Glomerular endothelial cell (primary cell): Measurements from ENCODE around the gene ISLR2. TPM values are rescaled to one million over a fixed set of nuclear protein-coding genes. Genes with fewer than 3 reads are reported as not detected.
A peak's percentile ranks its signal among the peaks of the same experiment; 100 is the strongest.
"Not testable (repeated sequence)": the region's sequence is repeated elsewhere in the genome, so short reads cannot be mapped to it uniquely, and the experiment has no call there.

Source experiments
- DNase-seq: peaks from one replicate; pipeline ENCODE4 v3.0.0-alpha.2; 2011; ENCODE audit warnings: low read depth, low spot score; ENCODE audit errors: extremely low read depth
- total RNA-seq: library from RNA; depleted of rRNA; stranded (reverse); fragments of >200 nt; gene quantifications from 2 replicates; pipeline ENCODE4 v1.2.3, GENCODE V29; 2015

The ISLR2 gene, protein sequence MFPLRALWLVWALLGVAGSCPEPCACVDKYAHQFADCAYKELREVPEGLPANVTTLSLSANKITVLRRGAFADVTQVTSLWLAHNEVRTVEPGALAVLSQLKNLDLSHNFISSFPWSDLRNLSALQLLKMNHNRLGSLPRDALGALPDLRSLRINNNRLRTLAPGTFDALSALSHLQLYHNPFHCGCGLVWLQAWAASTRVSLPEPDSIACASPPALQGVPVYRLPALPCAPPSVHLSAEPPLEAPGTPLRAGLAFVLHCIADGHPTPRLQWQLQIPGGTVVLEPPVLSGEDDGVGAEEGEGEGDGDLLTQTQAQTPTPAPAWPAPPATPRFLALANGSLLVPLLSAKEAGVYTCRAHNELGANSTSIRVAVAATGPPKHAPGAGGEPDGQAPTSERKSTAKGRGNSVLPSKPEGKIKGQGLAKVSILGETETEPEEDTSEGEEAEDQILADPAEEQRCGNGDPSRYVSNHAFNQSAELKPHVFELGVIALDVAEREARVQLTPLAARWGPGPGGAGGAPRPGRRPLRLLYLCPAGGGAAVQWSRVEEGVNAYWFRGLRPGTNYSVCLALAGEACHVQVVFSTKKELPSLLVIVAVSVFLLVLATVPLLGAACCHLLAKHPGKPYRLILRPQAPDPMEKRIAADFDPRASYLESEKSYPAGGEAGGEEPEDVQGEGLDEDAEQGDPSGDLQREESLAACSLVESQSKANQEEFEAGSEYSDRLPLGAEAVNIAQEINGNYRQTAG
- 0.12 TPM in 1 of 2 replicates, not detected in the other for total RNA-seq

- DNase-seq = no peak
These were observed at the start of gene ISLR2 for GRCh38 chr15:74130155-74130848. Gene ISLR2 (plus strand): TSS chr15:74130586. CDS start chr15:74132755, 2,169 bp downstream.

DNA sequence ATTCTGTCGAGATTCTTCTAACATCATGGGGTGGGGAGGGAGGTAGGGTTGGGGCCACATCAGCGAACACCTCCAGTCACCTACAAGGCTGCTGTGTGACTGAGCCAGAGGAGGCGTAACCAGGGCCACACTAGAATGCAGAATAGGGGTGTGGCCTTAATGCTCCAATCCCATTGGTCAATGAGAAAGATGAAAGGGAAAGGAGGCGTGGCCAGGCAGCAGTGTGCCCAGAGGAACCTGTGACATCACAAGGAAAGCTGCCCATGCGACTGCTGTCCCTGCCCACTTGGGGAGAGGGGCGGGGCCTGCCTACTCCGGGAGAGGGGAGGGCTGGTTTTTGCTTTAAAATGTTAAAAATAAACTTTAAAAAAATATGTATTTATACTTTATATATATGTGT is 47.9 kb upstream of the ISLR2 start, which contains the start of gene GOLGA6A:
Gene GOLGA6A, minus strand, starts transcription at position 101 of the 400 bp plus-strand sequence. Its CDS starts 41 bp downstream, at position 60.
- not testable (repeated sequence) for DNase-seq

DNA sequence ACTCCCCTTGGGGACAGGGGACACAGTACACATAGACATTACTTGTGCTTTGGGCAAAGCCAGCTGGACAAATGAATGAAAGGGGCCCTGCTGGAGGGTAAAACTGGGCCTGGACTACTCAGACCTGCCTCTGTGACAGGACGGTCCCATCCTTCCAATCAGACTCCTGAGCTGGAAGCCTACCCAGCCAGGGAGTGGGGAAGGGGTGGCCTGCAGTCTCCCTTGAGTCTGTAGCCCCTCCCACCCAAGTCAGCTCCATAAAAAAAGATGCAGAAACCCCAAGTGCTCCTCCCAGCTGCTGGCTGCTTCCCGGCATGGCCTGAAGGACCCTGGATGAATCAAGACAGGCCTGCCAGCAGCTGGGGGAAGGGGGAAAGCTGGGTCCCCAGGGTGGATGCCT is 35.8 kb upstream of the ISLR2 start:
- DNase-seq = not testable (repeated sequence)

DNA sequence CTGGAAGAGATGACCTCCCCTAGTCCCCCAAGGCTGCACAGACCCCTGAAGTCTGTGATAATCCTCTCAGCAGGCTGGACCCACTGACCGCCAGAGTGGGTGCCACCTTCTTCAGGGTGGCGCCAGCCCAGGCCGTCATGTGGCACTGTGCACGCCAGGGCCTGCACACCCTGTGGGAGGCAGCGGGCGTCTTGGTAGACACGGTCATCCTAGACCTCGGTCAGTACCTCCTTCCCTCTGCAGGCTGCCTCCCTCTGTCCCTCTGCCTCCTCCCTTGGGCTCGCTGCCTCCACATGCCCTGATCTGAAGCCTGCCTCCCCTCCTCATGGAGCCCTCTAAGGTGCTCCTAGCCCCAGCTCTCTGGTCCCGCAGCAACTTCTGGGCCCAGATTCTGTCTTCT is 34.8 kb upstream of the ISLR2 start:
- not testable (repeated sequence) for DNase-seq

GRCh38 chr15:74096753-74097474 is 33.5 kb upstream of the ISLR2 start:
- not testable (repeated sequence) for DNase-seq

- DNase-seq = peak; percentile 37
These were observed 30.2 kb upstream of the ISLR2 start for GRCh38 chr15:74099963-74100733.

GRCh38 chr15:74108111-74108510 is 22.3 kb upstream of the ISLR2 start:
- DNase-seq = no peak

GRCh38 chr15:74108611-74109010 is 21.8 kb upstream of the ISLR2 start:
- DNase-seq = not testable (repeated sequence)

- no peak for DNase-seq
These were observed 20.7 kb upstream of the ISLR2 start for GRCh38 chr15:74109713-74110112.

DNA sequence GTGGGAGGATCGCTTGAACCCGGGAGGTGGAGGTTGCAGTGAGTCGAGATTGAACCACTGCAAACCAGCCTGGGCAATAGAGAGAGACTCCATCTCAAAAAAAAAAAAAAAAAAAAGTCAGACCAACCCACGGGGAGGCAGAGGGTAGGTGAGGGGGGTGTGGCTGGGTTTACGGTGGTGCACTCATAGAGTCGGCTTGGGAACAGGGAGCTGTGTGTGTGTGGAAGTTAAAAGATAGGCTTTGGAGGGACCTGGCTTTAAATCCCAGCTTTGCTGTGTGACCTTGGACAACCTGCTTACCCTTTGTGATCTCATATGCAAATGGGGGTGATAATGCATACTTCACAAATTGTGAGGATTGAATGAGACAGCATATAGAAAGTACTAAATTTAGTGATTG is 10.0 kb upstream of the ISLR2 start:
- DNase-seq = no peak

DNA sequence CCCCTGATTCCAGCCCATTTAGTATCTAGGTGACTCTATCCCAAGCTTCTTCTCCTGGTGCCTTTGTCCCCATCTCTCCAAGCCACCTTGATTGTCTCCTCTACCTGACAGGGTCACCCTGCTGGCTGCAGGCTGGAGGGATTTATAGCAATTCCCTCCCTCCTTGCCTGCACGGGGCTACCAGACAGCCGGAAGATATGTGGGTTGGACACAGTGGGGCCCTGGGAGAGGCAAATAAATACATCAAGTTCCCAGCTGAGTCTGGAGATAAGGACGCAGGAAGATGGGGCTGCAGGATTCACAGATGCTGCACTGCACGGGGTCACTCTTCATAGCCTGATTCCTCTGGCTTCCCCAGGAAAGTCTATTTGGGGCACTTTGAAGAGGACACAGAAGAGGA is 9.3 kb upstream of the ISLR2 start:
- DNase-seq = no peak

DNA sequence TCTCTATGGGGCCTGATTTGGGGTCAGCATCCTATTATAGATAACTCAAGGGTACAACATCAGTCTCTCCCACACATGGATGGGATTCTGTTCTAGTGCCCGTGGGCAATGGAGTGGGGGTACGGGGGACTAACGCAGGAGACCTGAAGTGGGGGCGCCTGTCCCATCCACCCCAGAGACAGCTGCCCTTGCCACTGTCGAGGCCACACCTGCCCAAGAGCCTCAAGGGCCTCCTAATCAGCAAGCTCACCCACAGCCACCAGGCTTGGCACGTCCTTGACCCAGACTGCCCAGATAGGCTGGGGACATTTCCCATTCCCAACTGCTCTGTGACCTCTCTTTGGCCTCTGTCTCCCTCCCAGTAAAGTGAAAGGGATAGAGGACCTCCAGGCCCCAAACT is 8.5 kb upstream of the ISLR2 start:
- DNase-seq = no peak

DNA sequence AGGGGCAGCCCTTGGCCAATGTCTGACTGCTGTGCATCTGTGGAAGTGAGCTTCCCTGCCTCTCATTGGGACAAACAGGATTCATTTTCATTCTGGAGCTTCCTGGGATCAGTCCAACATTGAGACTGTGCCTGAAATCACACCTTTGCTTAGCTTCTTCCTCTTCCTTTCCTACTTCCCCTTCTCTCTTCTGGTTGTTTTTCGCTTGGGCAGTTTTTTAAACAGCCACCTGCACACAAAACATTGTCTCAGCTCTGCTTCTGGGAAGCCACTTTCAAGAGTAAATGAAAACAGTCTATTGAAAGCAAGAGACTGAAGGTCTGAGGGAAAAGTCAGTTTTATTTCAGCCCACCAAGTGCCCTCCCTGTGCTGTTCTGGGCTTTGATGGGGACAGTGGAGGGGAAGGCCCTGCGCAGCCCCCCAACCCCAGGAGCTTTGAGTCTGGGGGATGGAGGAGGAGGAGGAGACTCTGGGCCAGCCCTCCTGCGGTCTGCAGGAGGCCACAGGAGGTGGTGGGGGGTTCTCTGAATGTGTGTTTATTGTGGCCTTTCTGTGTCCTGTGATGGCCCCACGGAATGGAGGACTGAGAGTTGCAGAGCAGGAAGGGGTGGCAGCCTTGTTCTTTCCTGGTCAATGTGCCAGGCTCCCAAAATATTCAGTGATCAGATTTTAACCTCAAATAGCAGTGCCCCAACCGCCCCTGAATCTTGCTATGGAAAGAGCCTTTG is 7.8 kb upstream of the ISLR2 start:
- no peak for DNase-seq

DNA sequence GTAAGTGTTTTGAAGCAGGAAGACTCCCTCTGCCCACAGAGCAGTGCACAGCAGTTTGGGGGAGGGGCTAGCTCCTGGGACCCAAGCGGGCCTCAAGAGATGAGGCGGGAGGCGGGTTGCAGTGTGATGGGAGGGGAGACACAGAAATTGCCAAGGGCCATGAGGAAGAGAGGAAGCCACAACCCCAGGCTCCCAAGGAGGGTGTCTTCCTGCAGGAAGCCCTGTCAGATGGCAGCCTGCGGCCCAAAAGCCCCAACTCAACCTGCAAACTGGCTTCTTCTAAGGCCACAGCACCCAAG is 7.3 kb upstream of the ISLR2 start:
- DNase-seq = no peak

DNA sequence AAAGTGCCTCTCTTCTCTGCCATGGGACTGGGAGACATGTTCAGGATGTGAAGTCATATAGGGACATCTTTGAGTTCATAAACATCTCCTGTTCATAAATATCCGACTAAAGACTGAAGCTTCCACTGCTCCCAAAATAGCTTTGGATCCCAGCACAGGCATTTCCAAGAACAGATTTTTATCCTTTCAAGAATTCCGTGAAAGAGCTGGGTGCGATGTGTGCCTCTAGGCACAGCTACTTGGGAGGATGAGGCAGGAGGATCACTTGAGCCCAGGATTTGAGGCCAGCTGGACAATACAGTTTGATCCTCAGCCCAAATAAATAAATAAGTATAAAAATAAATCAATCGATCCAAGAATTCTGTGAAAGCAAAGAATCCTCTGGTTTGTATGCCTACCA is 6.7 kb upstream of the ISLR2 start:
- DNase-seq = no peak

DNA sequence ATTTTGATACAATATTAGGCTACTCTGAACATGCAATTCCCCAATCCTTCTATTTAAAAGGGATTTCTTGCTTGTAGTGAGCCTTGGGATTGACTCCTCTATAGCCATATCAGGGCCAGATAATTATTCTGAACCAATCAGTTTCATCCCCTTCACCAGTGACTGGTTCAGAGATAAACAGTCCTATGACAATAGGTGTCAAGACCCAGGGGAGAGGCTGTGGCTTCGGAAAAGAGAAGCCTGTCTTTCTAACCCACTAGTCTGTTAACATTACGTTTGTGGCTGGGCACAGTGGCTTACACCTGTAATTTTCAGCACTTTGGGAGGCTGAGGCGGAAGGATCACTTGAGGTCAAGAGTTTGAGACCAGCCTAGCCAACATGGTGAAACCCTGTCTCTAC is 6.2 kb upstream of the ISLR2 start:
- no peak for DNase-seq

DNA sequence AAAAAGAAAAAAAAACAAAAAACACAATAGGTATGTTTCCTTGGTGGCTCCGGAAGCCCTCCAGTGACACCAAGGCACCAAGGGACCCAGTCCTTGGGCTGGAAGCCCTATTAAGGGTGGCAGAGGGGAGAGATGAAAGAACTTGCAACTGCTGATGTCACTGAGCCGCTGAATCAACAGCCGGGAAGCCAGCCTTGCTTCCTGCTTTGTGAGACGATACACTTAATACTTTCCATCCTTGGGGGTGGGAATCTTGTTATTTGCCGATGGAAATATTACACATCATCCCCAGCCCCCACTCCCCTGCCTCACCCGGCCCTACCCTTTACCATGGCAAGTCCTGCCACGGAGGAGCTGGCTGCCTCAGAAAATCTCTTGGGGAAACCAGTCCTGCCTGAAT is 5.6 kb upstream of the ISLR2 start:
- DNase-seq = no peak

DNA sequence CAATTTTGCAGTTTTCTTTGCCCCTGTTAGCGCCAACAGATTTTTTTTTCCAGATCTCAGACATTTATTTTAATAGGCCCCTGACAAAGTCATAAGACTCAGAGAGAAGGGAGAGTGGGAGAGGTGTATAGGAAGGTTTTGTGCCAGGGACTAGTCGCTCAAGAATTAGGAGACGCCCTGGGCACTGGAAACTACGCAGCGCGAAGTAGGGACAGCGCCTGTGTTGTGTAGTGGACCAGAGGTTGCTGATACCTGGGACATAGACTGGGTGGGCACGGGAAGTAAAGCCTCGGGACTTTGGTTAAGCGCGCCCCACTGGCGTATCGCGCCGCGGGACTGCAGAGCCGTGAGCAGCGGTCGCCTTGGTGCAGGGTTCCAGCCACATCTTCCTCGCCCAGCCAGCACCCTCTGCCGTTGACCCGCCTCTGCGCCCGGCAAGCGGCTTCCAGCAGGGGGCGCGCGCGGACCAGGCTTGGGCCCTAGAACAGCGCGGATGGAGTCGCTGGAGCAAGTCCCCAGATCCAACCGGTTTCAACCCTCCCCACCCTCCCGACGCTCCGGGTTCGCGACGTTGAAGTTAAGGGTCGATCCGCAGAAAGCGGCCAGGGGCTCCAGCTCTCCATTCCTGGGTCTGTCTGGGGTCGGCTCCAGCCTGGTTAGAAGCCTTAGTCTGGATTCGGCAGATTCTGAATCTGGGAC is 3.0 kb upstream of the ISLR2 start:
- no peak for DNase-seq
